ENCODE data around the gene TMC7.
"Not testable (repeated sequence)": the region's sequence is repeated elsewhere in the genome, so short reads cannot be mapped to it uniquely, and the experiment has no call there.

DNA sequence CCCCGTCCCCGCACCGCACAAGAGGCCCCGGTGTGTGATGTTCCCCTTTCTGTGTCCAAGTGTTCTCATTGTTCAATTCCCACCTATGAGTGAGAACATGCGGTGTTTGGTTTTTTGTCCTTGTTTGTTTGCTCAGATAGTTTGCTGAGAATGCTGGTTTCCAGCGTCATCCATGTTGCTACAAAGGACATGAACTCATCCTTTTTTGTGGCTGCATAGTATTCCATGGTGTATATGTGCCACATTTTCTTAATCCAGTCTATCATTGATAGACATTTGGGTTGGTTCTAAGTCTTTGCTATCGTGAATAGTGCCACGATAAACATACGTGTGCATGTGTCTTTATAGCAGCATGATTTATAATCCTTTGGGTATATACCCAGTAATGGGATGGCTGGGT, 8.0 kb downstream of the TMC7 start:
- TF ChIP-seq, protein P1, sequence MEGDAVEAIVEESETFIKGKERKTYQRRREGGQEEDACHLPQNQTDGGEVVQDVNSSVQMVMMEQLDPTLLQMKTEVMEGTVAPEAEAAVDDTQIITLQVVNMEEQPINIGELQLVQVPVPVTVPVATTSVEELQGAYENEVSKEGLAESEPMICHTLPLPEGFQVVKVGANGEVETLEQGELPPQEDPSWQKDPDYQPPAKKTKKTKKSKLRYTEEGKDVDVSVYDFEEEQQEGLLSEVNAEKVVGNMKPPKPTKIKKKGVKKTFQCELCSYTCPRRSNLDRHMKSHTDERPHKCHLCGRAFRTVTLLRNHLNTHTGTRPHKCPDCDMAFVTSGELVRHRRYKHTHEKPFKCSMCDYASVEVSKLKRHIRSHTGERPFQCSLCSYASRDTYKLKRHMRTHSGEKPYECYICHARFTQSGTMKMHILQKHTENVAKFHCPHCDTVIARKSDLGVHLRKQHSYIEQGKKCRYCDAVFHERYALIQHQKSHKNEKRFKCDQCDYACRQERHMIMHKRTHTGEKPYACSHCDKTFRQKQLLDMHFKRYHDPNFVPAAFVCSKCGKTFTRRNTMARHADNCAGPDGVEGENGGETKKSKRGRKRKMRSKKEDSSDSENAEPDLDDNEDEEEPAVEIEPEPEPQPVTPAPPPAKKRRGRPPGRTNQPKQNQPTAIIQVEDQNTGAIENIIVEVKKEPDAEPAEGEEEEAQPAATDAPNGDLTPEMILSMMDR (IDR thresholded peaks at IDR 0.05) = not testable (repeated sequence)
- not testable (repeated sequence) for TF ChIP-seq POLR2A (IDR thresholded peaks at IDR 0.05)
